Middle frontal gyrus (tissue), 1 donor: ENCODE results near the gene SLC45A2.
"Not testable (repeated sequence)": the region's sequence is repeated elsewhere in the genome, so short reads cannot be mapped to it uniquely, and the experiment has no call there.

ENCODE experiments used
- DNase-seq: peaks from one replicate; pipeline ENCODE4 v3.0.0-alpha.2; 2015; ENCODE audit warnings: low spot score; ENCODE audit errors: extremely low spot score

The SLC45A2 gene

GRCh38 chr5:33984671-33985124 is at the start of gene SLC45A2:
TSS of gene SLC45A2 (minus strand) at chr5:33984693. CDS start at chr5:33984583, 110 bp downstream.
- no peak for DNase-seq

GRCh38 chr5:34031966-34032365 is 47.5 kb upstream of the SLC45A2 start:
- no peak for DNase-seq

- no peak for DNase-seq
Measured at GRCh38 chr5:34031117-34031516, 46.6 kb upstream of the SLC45A2 start.

- DNase-seq = not testable (repeated sequence)
Measured at GRCh38 chr5:34030585-34030984, 46.1 kb upstream of the SLC45A2 start.

GRCh38 chr5:34030048-34030447 is 45.6 kb upstream of the SLC45A2 start:
- no peak for DNase-seq

GRCh38 chr5:34028349-34028748 is 43.9 kb upstream of the SLC45A2 start:
- DNase-seq = no peak

- no peak for DNase-seq
Measured at GRCh38 chr5:34026089-34026761, 41.7 kb upstream of the SLC45A2 start.

- no peak for DNase-seq
Measured at GRCh38 chr5:34022121-34022705, 37.7 kb upstream of the SLC45A2 start.

- DNase-seq = no peak
Measured at GRCh38 chr5:34021334-34021733, 36.8 kb upstream of the SLC45A2 start.

- no peak for DNase-seq
Measured at GRCh38 chr5:34020726-34021125, 36.2 kb upstream of the SLC45A2 start.

GRCh38 chr5:34017254-34017653 is 32.8 kb upstream of the SLC45A2 start:
- no peak for DNase-seq

GRCh38 chr5:34016750-34017149 is 32.3 kb upstream of the SLC45A2 start:
- DNase-seq = no peak

- no peak for DNase-seq
Measured at GRCh38 chr5:34016222-34016621, 31.7 kb upstream of the SLC45A2 start.

GRCh38 chr5:34015120-34015822 is 30.8 kb upstream of the SLC45A2 start:
- no peak for DNase-seq

GRCh38 chr5:34014626-34015025 is 30.1 kb upstream of the SLC45A2 start:
- DNase-seq = no peak

- no peak for DNase-seq
Measured at GRCh38 chr5:34013547-34013946, 29.1 kb upstream of the SLC45A2 start.

- no peak for DNase-seq
Measured at GRCh38 chr5:34012791-34013190, 28.3 kb upstream of the SLC45A2 start.

- no peak for DNase-seq
Measured at GRCh38 chr5:34011536-34011935, 27.0 kb upstream of the SLC45A2 start.

GRCh38 chr5:34010146-34010545 is 25.7 kb upstream of the SLC45A2 start:
- not testable (repeated sequence) for DNase-seq

- DNase-seq = no peak
Measured at GRCh38 chr5:34009610-34010009, 25.1 kb upstream of the SLC45A2 start.

GRCh38 chr5:34008802-34009201 is 24.3 kb upstream of the SLC45A2 start:
- DNase-seq = no peak
